UCSD-AML1 (cell line): ENCODE measurements around the gene ANKRD11.
A peak's percentile ranks its signal among the peaks of the same experiment; 100 is the strongest.
"Not testable (repeated sequence)": the region's sequence is repeated elsewhere in the genome, so short reads cannot be mapped to it uniquely, and the experiment has no call there.

Experiments used
- DNase-seq: peaks from one replicate; lab custom pipeline; 2025; ENCODE audit not compliant: unreplicated experiment; lab: John Stamatoyannopoulos, UW

The ANKRD11 gene

GRCh38 chr16:89409161-89409711, 81.1 kb downstream of the ANKRD11 start:
- no peak for DNase-seq

- no peak for DNase-seq
Observed at GRCh38 chr16:89408315-89408714, 82.0 kb downstream of the ANKRD11 start.

GRCh38 chr16:89407925-89408300, 82.4 kb downstream of the ANKRD11 start:
- peak; percentile 29 for DNase-seq

- DNase-seq: peak; percentile 40
Observed at GRCh38 chr16:89407282-89407924, 83.0 kb downstream of the ANKRD11 start.

- DNase-seq: no peak
Observed at GRCh38 chr16:89406277-89406888, 84.0 kb downstream of the ANKRD11 start.

- no peak for DNase-seq
Observed at GRCh38 chr16:89404561-89404960, 85.8 kb downstream of the ANKRD11 start.

- no peak for DNase-seq
Observed at GRCh38 chr16:89402962-89403361, 87.4 kb downstream of the ANKRD11 start.

GRCh38 chr16:89401641-89402445, 88.5 kb downstream of the ANKRD11 start:
- no peak for DNase-seq

- DNase-seq: no peak
Observed at GRCh38 chr16:89401205-89401604, 89.2 kb downstream of the ANKRD11 start.

- no peak for DNase-seq
Observed at GRCh38 chr16:89400740-89401139, 89.6 kb downstream of the ANKRD11 start.

- DNase-seq: no peak
Observed at GRCh38 chr16:89398924-89399323, 91.4 kb downstream of the ANKRD11 start.

GRCh38 chr16:89397331-89397861, 93.0 kb downstream of the ANKRD11 start:
- DNase-seq: no peak

- DNase-seq: no peak
Observed at GRCh38 chr16:89396156-89396555, 94.2 kb downstream of the ANKRD11 start.

- no peak for DNase-seq
Observed at GRCh38 chr16:89395150-89396142, 94.9 kb downstream of the ANKRD11 start.

GRCh38 chr16:89393738-89394406, 96.5 kb downstream of the ANKRD11 start:
- DNase-seq: no peak

- no peak for DNase-seq
Observed at GRCh38 chr16:89392881-89393737, 97.3 kb downstream of the ANKRD11 start.

- not testable (repeated sequence) for DNase-seq
Observed at GRCh38 chr16:89390224-89390583, 100.2 kb downstream of the ANKRD11 start.

GRCh38 chr16:89389504-89390223, 100.7 kb downstream of the ANKRD11 start:
- not testable (repeated sequence) for DNase-seq
